GM18867 (cell line): ENCODE data around the gene DGCR8.
"Not testable (repeated sequence)": the region's sequence is repeated elsewhere in the genome, so short reads cannot be mapped to it uniquely, and the experiment has no call there.

Experiments
- ATAC-seq: cut with Tn5 transposase; IDR thresholded peaks from one replicate; pipeline ENCODE4 v1.9.1; 2021; ENCODE audit warnings: mild to moderate bottlenecking, moderate library complexity; ENCODE audit not compliant: unreplicated experiment

DGCR8 gene

GRCh38 chr22:20065896-20066616 lies 14.0 kb upstream of the DGCR8 start:
- ATAC-seq, result no peak

- ATAC-seq, result no peak
Measured at GRCh38 chr22:20066617-20067383, 13.2 kb upstream of the DGCR8 start.

GRCh38 chr22:20067384-20067682 lies 12.7 kb upstream of the DGCR8 start:
- ATAC-seq, result not testable (repeated sequence)

- no peak for ATAC-seq
Measured at GRCh38 chr22:20068640-20069039, 11.4 kb upstream of the DGCR8 start.

- ATAC-seq, result no peak
Measured at GRCh38 chr22:20069331-20070042, 10.6 kb upstream of the DGCR8 start.

GRCh38 chr22:20071524-20071972 lies 8.5 kb upstream of the DGCR8 start:
- ATAC-seq, result no peak

- ATAC-seq, result no peak
Measured at GRCh38 chr22:20076627-20077172, 3.3 kb upstream of the DGCR8 start.

- ATAC-seq, result peak; percentile 62
Measured at GRCh38 chr22:20080445-20080775, 369 bp downstream of the DGCR8 start.

- ATAC-seq, result no peak
Measured at GRCh38 chr22:20080776-20081654, 974 bp downstream of the DGCR8 start.

- no peak for ATAC-seq
Measured at GRCh38 chr22:20083157-20083890, 3.3 kb downstream of the DGCR8 start.

GRCh38 chr22:20083891-20084546 lies 4.0 kb downstream of the DGCR8 start:
- no peak for ATAC-seq

GRCh38 chr22:20084547-20085413 lies 4.7 kb downstream of the DGCR8 start:
- ATAC-seq, result no peak

GRCh38 chr22:20085651-20086050 lies 5.6 kb downstream of the DGCR8 start:
- ATAC-seq, result no peak

- no peak for ATAC-seq
Measured at GRCh38 chr22:20086101-20086599, 6.1 kb downstream of the DGCR8 start.

- ATAC-seq, result no peak
Measured at GRCh38 chr22:20086763-20087162, 6.7 kb downstream of the DGCR8 start.

- ATAC-seq, result no peak
Measured at GRCh38 chr22:20087319-20088262, 7.5 kb downstream of the DGCR8 start.

- no peak for ATAC-seq
Measured at GRCh38 chr22:20088263-20088648, 8.2 kb downstream of the DGCR8 start.
